ENCODE measurements around the gene PWWP2B.

DNA sequence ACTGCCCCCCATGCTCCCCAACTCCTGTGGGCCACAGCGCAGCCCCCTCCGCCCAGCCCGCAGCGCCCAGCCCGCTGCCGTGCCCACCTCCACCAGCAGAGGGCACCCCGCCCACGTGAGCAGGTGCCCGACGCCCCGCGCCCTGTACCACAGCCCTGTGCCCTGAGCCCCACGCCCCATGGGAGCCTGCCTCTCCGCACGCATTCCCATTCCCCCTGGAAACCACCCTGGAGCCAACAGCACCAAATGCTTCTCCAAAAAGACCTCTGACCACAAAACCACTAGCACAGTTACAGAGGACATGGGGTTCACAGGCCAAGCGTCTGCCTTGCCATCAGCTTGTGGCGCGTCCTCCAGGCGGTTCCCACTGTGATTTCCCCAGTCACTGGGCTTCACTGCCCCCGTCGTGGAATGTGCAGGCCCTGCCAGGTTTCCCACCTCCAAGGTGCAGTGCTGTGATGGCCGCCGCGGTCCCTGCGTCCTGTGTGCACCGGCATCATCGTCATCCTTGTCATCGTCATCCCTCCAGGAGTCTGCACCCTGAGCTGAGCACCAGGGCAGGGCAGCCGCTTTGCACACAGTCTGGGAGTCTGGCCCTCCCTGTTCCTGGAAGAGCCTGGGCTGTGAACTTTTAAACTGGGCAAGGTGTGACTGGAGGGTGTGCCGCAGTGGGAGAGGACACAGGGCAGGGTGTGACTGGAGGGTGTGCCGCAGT, 61.7 kb downstream of the PWWP2B start:
- TF ChIP-seq, protein P1, sequence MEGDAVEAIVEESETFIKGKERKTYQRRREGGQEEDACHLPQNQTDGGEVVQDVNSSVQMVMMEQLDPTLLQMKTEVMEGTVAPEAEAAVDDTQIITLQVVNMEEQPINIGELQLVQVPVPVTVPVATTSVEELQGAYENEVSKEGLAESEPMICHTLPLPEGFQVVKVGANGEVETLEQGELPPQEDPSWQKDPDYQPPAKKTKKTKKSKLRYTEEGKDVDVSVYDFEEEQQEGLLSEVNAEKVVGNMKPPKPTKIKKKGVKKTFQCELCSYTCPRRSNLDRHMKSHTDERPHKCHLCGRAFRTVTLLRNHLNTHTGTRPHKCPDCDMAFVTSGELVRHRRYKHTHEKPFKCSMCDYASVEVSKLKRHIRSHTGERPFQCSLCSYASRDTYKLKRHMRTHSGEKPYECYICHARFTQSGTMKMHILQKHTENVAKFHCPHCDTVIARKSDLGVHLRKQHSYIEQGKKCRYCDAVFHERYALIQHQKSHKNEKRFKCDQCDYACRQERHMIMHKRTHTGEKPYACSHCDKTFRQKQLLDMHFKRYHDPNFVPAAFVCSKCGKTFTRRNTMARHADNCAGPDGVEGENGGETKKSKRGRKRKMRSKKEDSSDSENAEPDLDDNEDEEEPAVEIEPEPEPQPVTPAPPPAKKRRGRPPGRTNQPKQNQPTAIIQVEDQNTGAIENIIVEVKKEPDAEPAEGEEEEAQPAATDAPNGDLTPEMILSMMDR (IDR thresholded peaks at IDR 0.05; ENCODE audit: low read depth, low read length, poor library complexity, severe bottlenecking): peak; percentile 94
- no peak for TF ChIP-seq EZH2phosphoT487 (IDR thresholded peaks at IDR 0.05; ENCODE audit: borderline replicate concordance, low read length)
